Dendritic cell treated with granulocyte-macrophage colony-stimulating factor and Interleukin-4, amounts not matched to agents 40 ng/mL and 50 ng/mL, for 4 days (primary cell): ENCODE data around the gene MGARP.

Experiments
- H3K27ac Mint-ChIP-seq: one replicate; pipeline ENCODE4 v1.8.0; 2022; ENCODE audit warnings: mild to moderate bottlenecking, mixed read lengths
- H3K27me3 Mint-ChIP-seq: one replicate; pipeline ENCODE4 v1.8.0; 2022; ENCODE audit warnings: mild to moderate bottlenecking, mixed read lengths
- H3K36me3 Mint-ChIP-seq: one replicate; pipeline ENCODE4 v1.8.0; 2022; ENCODE audit warnings: low read depth, mixed read lengths
- H3K4me1 Mint-ChIP-seq: one replicate; pipeline ENCODE4 v1.8.0; 2022; ENCODE audit warnings: low read depth, mixed read lengths
- H3K4me3 Mint-ChIP-seq: one replicate; pipeline ENCODE4 v1.8.0; 2022; ENCODE audit warnings: mild to moderate bottlenecking, moderate library complexity, mixed read lengths
- H3K9me3 Mint-ChIP-seq: one replicate; pipeline ENCODE4 v1.8.0; 2022; ENCODE audit warnings: mixed read lengths
- intact Hi-C: fragments of 100-400 bp; cut with micrococcal nuclease; formaldehyde crosslinking; loops from one replicate; pipeline ENCODE4 v1.15.0; 2022

MGARP gene

DNA sequence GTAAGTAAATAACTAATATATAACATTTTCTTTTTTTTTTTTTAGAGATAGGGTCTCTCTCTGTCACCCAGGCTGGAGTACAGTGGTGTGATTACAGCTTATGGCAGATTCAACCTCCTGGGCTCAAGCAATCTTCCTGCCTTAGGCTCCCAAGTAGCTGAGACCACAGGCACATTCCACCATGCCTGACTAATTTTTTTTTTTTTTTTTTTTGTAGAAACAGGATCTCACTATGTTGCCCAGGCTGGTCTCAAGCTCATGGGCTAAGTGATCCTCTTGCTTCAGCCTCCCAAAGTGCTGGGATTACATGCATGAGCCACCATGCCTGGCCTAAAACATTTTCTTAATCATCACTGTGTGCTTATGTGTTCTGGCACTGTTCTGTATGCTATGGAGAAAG lies 32.8 kb downstream of the MGARP start:
- Mint-ChIP-seq H3K4me3 (no peak overlapping the region), H3K36me3 (no peaks in the 10 kb centered on the region), H3K9me3 (no peaks in the 10 kb centered on the region), H3K27me3 (no peaks in the 10 kb centered on the region), H3K27ac (no peak overlapping the region), H3K4me1 (no peaks in the 10 kb centered on the region)
- intact Hi-C loops = no loop called here

DNA sequence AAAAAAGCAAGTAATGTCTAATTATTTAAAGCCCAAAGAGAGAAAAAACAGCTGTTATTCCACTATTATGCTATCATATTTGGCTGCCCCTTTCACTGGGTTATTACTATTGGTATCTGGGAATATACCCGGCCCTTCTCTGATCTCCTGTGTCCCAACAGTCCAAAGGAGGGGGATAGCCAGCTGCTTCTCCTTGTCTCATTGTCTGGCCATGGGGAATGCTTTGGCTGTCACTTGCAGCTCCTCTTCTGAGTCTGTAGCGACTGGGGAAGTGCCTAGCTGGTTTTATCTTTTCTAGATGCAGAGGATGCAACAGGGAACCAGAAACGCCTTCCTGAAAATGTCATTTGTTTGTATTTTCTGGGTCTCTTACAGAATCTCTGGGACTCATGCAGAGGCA lies 33.9 kb downstream of the MGARP start:
- Mint-ChIP-seq H3K9me3 (no peaks in the 10 kb centered on the region), H3K27me3 (no peaks in the 10 kb centered on the region), H3K4me1 (no peaks in the 10 kb centered on the region), H3K36me3 (no peaks in the 10 kb centered on the region), H3K27ac (no peak overlapping the region), H3K4me3 (no peak overlapping the region)
- intact Hi-C loops = no loop called here

GRCh38 chr4:139245590-139245989 lies 34.4 kb downstream of the MGARP start:
- Mint-ChIP-seq H3K4me1 (no peaks in the 10 kb centered on the region), H3K27me3 (no peaks in the 10 kb centered on the region), H3K4me3 (no peak overlapping the region), H3K9me3 (no peaks in the 10 kb centered on the region), H3K36me3 (no peaks in the 10 kb centered on the region), H3K27ac (no peak overlapping the region)
- intact Hi-C loops = no loop called here

DNA sequence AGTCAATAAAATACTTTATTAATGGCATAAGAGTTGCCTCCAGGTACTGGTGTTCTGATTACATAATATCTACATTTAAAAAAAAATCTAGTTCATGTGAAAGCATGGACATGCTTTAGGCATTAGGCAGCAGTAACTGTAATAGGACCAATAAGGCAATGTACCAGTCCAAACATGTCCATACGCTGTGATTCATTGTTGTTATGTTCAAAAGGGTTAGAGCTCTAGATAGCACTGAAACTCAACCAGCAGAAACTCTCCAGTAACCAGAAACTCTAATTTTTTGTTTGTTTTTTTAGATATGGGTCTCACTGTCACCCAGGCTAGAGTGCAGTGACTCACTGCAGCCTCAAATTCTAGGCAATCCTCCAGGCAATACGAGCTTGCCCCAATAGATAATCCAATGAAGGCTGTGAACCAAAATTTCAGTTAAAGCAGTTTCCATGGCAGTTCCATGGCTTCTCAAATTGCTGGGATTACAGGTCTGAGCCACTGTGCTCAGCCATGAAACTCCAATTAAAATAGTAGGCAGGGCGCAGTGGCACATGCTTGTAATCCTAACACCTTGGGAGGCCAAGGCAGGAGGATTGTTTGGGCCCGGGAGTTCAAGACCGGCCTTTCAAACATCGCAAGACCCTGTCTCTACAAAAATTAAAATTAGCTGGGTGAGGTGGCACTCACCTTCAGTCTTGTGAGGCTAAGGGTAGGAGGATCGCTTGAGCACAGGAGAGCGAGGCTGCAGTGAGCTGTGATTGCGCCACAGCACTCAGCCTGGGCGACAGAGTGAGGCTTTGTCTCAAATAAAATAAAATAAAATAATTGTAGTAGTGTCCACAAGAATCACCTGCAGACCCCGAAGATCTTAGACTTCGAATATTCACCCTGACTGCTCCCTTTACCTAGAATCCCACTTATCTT lies 36.3 kb downstream of the MGARP start:
- intact Hi-C loops = no loop called here
- no peaks in the 10 kb centered on the region for H3K27me3 Mint-ChIP-seq
- H3K9me3 Mint-ChIP-seq = peaks cover 9% of the 10 kb centered on the region
- H3K4me1 Mint-ChIP-seq = no peaks in the 10 kb centered on the region
- no peaks in the 10 kb centered on the region for H3K36me3 Mint-ChIP-seq
- H3K4me3 Mint-ChIP-seq = no peak overlapping the region
- no peak overlapping the region for H3K27ac Mint-ChIP-seq

DNA sequence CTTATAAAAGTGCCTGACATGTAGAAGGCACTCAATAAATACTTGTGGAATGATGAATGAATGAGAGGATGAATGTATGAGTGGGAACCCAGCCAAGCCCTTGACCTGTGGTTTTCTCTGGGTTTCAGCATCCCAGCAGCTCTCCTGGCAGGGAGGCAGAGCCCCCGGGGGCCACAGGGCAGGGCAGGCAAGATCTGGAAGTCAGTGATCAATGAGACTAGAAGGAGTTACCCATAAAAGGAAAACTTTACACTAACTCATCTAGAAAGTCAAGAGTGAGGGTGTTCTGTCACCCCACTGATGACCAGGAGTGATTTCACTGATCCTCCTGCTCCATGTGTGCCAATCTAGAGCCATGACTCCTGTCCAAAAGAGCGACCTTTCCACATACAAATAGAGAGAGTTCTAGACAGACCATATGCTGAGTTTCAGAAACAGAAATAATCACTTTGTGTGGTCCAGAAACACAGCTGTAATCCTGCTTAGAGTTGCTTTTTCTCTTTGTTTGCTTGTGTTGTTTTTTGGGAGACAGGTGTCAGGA lies 37.4 kb downstream of the MGARP start:
- Mint-ChIP-seq H3K9me3 (peaks cover 9% of the 10 kb centered on the region), H3K4me3 (no peak overlapping the region), H3K27me3 (no peaks in the 10 kb centered on the region), H3K36me3 (no peaks in the 10 kb centered on the region), H3K4me1 (no peaks in the 10 kb centered on the region), H3K27ac (no peak overlapping the region)
- intact Hi-C loops = no loop called here

- Mint-ChIP-seq H3K4me1 (no peaks in the 10 kb centered on the region), H3K27ac (no peak overlapping the region), H3K4me3 (no peak overlapping the region), H3K9me3 (peaks cover 9% of the 10 kb centered on the region), H3K27me3 (no peaks in the 10 kb centered on the region), H3K36me3 (no peaks in the 10 kb centered on the region)
- intact Hi-C loops = no loop called here
Observed at GRCh38 chr4:139241784-139242151, 38.3 kb downstream of the MGARP start.

DNA sequence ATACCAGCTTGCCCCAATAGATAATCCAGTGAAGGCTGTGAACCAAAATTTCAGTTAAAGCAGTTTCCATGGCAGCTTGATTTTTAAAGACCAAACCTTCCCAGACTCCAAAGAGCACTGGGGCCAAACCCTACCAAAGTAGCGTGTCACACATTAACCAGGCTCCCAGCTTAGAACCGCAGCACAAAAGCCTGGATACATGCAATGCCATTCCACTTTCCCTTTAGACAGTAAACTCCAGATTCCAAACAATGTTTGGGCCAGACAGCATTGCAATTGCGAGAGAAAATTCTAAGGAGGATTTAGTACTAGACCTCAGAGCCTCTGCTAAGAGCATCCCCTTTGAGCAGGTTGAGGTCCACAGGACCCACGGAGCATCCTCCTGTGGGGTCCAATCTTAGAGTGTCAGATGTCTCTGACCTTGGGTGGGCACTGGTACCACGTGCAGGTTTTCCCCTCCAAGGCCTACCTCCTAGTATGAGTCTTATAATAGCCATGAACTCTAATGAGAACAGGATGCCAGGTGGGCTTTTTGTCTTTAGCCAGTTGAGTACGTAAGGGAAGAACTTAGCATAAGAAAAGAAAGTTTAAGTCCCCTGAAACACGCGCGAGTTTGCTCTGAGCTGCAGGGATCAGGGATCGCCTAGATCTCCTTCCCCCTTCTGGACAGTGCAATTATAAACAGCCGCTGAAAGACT lies 38.8 kb downstream of the MGARP start:
- Mint-ChIP-seq H3K4me3 (no peak overlapping the region), H3K27me3 (no peaks in the 10 kb centered on the region), H3K9me3 (peaks cover 9% of the 10 kb centered on the region), H3K27ac (no peak overlapping the region), H3K4me1 (no peaks in the 10 kb centered on the region), H3K36me3 (no peaks in the 10 kb centered on the region)
- intact Hi-C loops = no loop called here

- Mint-ChIP-seq H3K4me1 (no peaks in the 10 kb centered on the region), H3K27ac (no peak overlapping the region), H3K9me3 (peaks cover 9% of the 10 kb centered on the region), H3K27me3 (no peaks in the 10 kb centered on the region), H3K36me3 (no peaks in the 10 kb centered on the region), H3K4me3 (no peak overlapping the region)
- intact Hi-C loops = no loop called here
Observed at GRCh38 chr4:139239127-139239772, 40.8 kb downstream of the MGARP start.

- H3K27me3 Mint-ChIP-seq = no peaks in the 10 kb centered on the region
- H3K36me3 Mint-ChIP-seq = no peaks in the 10 kb centered on the region
- intact Hi-C loops = no loop called here
- no peaks in the 10 kb centered on the region for H3K4me1 Mint-ChIP-seq
- peaks cover 6% of the 10 kb centered on the region for H3K9me3 Mint-ChIP-seq
- no peak overlapping the region for H3K4me3 Mint-ChIP-seq
- no peak overlapping the region for H3K27ac Mint-ChIP-seq
Observed at GRCh38 chr4:139234253-139234652, 45.8 kb downstream of the MGARP start.

- Mint-ChIP-seq H3K4me1 (peaks cover 5% of the 10 kb centered on the region), H3K36me3 (no peaks in the 10 kb centered on the region), H3K27me3 (no peaks in the 10 kb centered on the region)
Observed at GRCh38 chr4:139229534-139230039, 50.4 kb downstream of the MGARP start.

GRCh38 chr4:139227729-139228404 lies 52.2 kb downstream of the MGARP start:
- Mint-ChIP-seq H3K27ac (no peak overlapping the region), H3K4me3 (no peak overlapping the region), H3K4me1 (peaks cover 16% of the 10 kb centered on the region), H3K9me3 (no peaks in the 10 kb centered on the region), H3K36me3 (no peaks in the 10 kb centered on the region), H3K27me3 (no peaks in the 10 kb centered on the region)
- intact Hi-C loops = loop anchor here (5.0 kb wide), 2 partner anchors 41 to 64 kb away; no protein-coding TSS in a partner anchor

More at GRCh38 chr4:139229534-139230039, 50.4 kb downstream of the MGARP start:
- H3K4me3 Mint-ChIP-seq = no peak overlapping the region
- intact Hi-C loops = loop anchor here (5.0 kb wide), 2 partner anchors 42 to 63 kb away; no protein-coding TSS in a partner anchor
- no peak overlapping the region for H3K27ac Mint-ChIP-seq
- H3K9me3 Mint-ChIP-seq = no peaks in the 10 kb centered on the region

DNA sequence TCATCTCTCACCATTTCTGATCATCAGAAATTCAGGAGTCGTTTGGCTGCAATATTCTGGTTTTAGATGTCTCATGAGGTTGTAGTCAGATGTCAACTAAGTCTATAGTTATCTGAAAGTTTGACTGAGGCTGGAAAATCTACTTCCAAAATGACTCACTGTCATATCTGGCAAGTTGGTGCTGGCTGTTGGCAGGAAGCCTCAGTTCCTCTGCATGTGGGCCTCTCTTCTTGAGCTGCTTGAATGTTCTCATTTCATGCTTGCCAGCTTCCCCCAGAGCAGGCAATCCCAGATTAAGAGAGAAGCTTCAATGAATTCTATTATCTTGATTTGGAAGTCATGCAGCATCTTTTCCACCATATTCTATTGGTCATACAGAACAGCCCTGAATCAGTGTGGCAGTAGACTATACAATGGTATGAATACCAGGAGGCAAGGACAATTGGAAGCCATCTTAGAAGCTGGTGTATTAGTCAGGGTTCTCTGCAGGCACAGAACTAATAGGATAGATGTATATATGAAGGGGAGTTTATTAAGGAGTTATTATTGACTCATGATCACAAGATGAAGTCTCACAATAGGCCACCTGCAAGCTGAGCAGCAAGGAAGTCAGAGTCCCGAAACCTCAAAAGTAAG lies 56.2 kb downstream of the MGARP start:
- peak overlapping the region; percentile 47 for H3K27ac Mint-ChIP-seq
- H3K4me3 Mint-ChIP-seq = no peak overlapping the region
- no peaks in the 10 kb centered on the region for H3K27me3 Mint-ChIP-seq
- H3K36me3 Mint-ChIP-seq = no peaks in the 10 kb centered on the region
- H3K4me1 Mint-ChIP-seq = peaks cover 35% of the 10 kb centered on the region
- intact Hi-C loops = no loop called here
- no peaks in the 10 kb centered on the region for H3K9me3 Mint-ChIP-seq

- H3K36me3 Mint-ChIP-seq = no peaks in the 10 kb centered on the region
- H3K4me3 Mint-ChIP-seq = no peak overlapping the region
- intact Hi-C loops = no loop called here
- H3K4me1 Mint-ChIP-seq = peaks cover 30% of the 10 kb centered on the region
- no peak overlapping the region for H3K27ac Mint-ChIP-seq
- H3K9me3 Mint-ChIP-seq = no peaks in the 10 kb centered on the region
- H3K27me3 Mint-ChIP-seq = no peaks in the 10 kb centered on the region
Observed at GRCh38 chr4:139222215-139222614, 57.8 kb downstream of the MGARP start.
